GM21360 (cell line): Measurements from ENCODE around the gene DLG2.
"Not testable (repeated sequence)": the region's sequence is repeated elsewhere in the genome, so short reads cannot be mapped to it uniquely, and the experiment has no call there.

ENCODE experiments used
- ATAC-seq: cut with Tn5 transposase; IDR thresholded peaks from one replicate; pipeline ENCODE4 v1.9.1; 2021; ENCODE audit warnings: mild to moderate bottlenecking, moderate library complexity; ENCODE audit not compliant: unreplicated experiment

The DLG2 gene

GRCh38 chr11:83480251-83480650 is 2146.9 kb downstream of the DLG2 start:
- ATAC-seq, result no peak

- no peak for ATAC-seq
Observed at GRCh38 chr11:83477772-83478171, 2149.4 kb downstream of the DLG2 start.

GRCh38 chr11:83475760-83476159 is 2151.4 kb downstream of the DLG2 start:
- no peak for ATAC-seq

DNA sequence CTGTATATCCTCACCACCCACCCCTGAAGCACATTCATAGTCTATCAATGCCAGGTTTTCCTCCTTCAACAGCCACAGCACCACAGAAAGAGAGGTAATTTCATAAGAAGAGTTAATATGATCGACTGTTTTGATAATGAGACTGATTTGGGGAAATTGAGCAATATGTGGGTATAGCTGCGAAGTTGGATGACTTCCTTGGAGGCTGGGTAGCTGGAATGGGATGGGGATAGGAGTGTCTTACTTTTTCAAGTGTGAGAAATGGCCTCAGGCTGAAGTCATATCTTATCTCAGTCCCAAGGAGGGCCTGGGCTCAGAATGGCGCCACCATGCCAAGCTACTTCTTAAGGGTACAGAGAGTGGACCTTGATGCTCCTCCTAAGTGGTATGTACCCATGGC is 2153.4 kb downstream of the DLG2 start:
- ATAC-seq, result no peak

DNA sequence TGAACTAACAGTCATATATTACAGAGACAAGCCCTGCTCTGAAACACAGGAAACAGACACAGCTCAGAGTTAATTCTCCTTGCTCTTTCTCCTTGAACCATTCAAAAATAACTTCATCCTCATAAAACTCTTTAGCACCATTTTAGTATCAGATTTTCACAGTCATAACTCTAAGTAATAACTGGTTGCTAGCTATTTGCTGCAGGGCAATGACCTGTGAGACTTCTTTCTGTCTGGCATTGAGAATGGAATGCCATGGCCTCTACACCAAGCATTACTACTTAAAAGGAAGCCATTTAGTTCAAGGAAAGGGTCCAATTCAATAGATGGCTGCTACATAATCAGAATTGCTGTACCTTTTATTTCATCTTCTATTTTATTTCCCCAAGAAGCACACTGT is 2154.3 kb downstream of the DLG2 start:
- no peak for ATAC-seq

GRCh38 chr11:83471831-83472727 is 2155.1 kb downstream of the DLG2 start:
- no peak for ATAC-seq

DNA sequence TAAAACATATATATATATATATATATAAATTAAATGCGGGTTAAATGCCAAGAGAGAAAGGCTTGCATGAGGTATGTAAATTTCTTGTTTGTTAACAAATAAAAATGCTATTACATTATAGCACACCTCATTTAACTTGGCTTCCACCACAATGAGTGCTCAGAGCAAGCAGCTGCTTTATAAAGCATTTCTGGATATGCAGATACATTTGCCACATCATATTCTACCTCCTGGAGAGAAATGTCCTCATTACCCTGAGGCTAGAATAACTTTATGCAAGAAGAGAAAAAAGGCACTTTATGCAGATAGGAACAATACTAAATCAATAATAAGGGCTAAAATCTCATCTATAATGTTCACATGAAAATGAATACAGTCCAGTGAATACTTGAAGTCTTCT is 2159.3 kb downstream of the DLG2 start:
- ATAC-seq, result no peak

GRCh38 chr11:83464160-83464944 is 2162.8 kb downstream of the DLG2 start:
- ATAC-seq, result no peak

DNA sequence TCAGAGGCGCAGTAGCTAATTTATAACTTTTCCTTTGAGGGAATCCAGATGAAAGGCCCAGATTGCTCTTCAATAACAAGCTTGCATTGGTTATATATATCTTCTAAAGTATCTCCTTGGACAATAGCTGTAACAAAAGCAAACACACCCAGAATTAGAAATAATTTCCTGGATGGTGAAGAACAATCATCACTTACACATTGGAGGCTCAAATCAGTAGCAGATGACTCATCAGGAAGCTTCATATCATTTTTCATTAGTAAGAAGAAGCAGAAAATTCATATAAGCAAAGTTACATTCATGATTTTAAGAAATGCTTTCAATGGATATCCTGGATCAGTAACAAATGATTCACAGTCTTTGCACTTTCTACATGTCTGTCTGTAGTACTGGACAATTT is 2167.3 kb downstream of the DLG2 start:
- no peak for ATAC-seq

GRCh38 chr11:83456566-83456965 is 2170.6 kb downstream of the DLG2 start:
- ATAC-seq, result no peak

GRCh38 chr11:83456075-83456474 is 2171.1 kb downstream of the DLG2 start:
- ATAC-seq, result no peak

GRCh38 chr11:83455356-83455755 is 2171.8 kb downstream of the DLG2 start:
- no peak for ATAC-seq

- no peak for ATAC-seq
Observed at GRCh38 chr11:83454674-83455073, 2172.5 kb downstream of the DLG2 start.

GRCh38 chr11:83449338-83449913 is 2177.7 kb downstream of the DLG2 start:
- peak; percentile 59 for ATAC-seq

GRCh38 chr11:83448686-83449085 is 2178.5 kb downstream of the DLG2 start:
- ATAC-seq, result no peak

- ATAC-seq, result not testable (repeated sequence)
Observed at GRCh38 chr11:83443880-83444279, 2183.3 kb downstream of the DLG2 start.

DNA sequence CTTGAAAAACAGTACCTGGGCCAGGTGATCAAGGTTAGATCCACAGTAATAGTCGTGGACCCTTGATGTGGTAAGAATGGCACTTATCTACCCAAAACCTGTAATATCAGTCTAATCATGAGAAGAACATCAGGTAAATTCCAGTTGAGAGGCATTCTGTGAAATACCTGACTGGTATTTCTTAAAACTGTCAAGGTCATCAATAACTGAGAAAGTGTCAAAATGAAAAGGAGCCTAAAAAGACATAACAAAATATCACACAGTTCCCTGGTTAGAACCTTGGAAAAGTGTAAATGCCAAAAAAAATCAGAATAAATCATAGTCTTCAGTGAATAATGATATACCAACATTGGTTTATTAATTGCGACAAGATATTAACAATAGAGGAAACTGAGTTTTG is 2185.5 kb downstream of the DLG2 start:
- ATAC-seq, result no peak

- ATAC-seq, result no peak
Observed at GRCh38 chr11:83441171-83441570, 2186.0 kb downstream of the DLG2 start.

GRCh38 chr11:83438438-83438837 is 2188.7 kb downstream of the DLG2 start:
- no peak for ATAC-seq

DNA sequence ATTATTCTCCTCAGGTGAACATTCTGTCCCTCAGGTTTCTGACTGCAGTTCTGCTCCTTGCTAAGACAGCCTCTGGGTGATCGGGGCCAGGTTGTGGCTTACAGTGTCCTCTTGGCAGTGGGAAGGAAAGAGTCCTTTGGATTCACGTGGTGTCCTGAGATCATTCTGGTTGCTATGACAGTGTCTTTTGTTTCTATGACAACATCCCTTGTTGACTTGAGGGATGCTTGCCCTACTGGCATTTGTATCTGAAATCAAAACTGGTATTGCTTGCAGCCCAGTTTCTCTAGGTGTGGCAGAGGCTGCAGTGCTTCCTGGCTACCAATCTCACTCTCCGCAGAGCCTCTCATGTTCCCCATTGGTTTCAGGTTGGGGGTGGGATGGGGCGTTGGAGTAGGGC is 2189.2 kb downstream of the DLG2 start:
- ATAC-seq, result no peak

GRCh38 chr11:83436855-83437254 is 2190.3 kb downstream of the DLG2 start:
- no peak for ATAC-seq

GRCh38 chr11:83434812-83435211 is 2192.3 kb downstream of the DLG2 start:
- not testable (repeated sequence) for ATAC-seq
